Neuronal stem cell (in vitro differentiated cells): Measurements from ENCODE around the gene RADX.
"Not testable (repeated sequence)": the region's sequence is repeated elsewhere in the genome, so short reads cannot be mapped to it uniquely, and the experiment has no call there.

Experiments used
- DNase-seq: peaks from one replicate; pipeline ENCODE4 v3.0.0-alpha.2; 2013; ENCODE audit warnings: low spot score
- H2AFZ ChIP-seq: one replicate; pipeline ENCODE4 v1.6.1; 2013; ENCODE audit warnings: mild to moderate bottlenecking, low read length, inconsistent platforms
- H2AK5ac ChIP-seq: 2 replicates; pipeline ENCODE4 v1.6.1; 2013; ENCODE audit warnings: low read depth, mild to moderate bottlenecking, inconsistent platforms, low read length, moderate library complexity, mixed read lengths
- H2BK120ac ChIP-seq: 2 replicates; pipeline ENCODE4 v1.6.1; 2013; ENCODE audit warnings: low read depth, mild to moderate bottlenecking, inconsistent platforms, low read length, moderate library complexity, mixed read lengths
- H2BK12ac ChIP-seq: one replicate; pipeline ENCODE4 v1.6.1; 2013; ENCODE audit warnings: low read length, inconsistent platforms
- H2BK15ac ChIP-seq: 2 replicates; pipeline ENCODE4 v1.6.1; 2013; ENCODE audit warnings: mild to moderate bottlenecking, low read length, inconsistent platforms, mixed read lengths
- H2BK5ac ChIP-seq: one replicate; pipeline ENCODE4 v1.6.1; 2013; ENCODE audit warnings: inconsistent platforms, mild to moderate bottlenecking, low read length, moderate library complexity
- H3K14ac ChIP-seq: one replicate; pipeline ENCODE4 v1.6.1; 2013; ENCODE audit warnings: low read length, inconsistent platforms
- H3K18ac ChIP-seq: 2 replicates; pipeline ENCODE4 v1.6.1; 2013; ENCODE audit warnings: low read length, inconsistent platforms
- H3K23ac ChIP-seq: 2 replicates; pipeline ENCODE4 v1.6.1; 2013; ENCODE audit warnings: low read depth, mild to moderate bottlenecking, mixed read lengths, low read length, inconsistent platforms; ENCODE audit not compliant: poor library complexity
- H3K27ac ChIP-seq: replicated peaks from 3 replicates; pipeline ENCODE4 v1.5.1; 2013; ENCODE audit warnings: low read length, inconsistent platforms
- H3K27me3 ChIP-seq, 3 experiments: 2 replicates each; pipeline ENCODE4 v1.6.1; 2013; ENCODE audit warnings: low read length in 3 of 3, mild to moderate bottlenecking in 2 of 3, inconsistent platforms in 1 of 3, low read depth in 1 of 3, mixed read lengths in 1 of 3, moderate library complexity in 1 of 3; ENCODE audit not compliant: control insufficient read depth in 3 of 3, insufficient read depth in 3 of 3
- H3K36me3 ChIP-seq, 2 donors: replicated peaks in 1 of 2; 2 replicates each; pipeline ENCODE4 v1.6.1; 2013; ENCODE audit warnings: low read length in 2 of 2; ENCODE audit not compliant: control insufficient read depth in 2 of 2, insufficient read depth in 2 of 2
- H3K4ac ChIP-seq: 2 replicates; pipeline ENCODE4 v1.6.1; 2013; ENCODE audit warnings: inconsistent platforms, mild to moderate bottlenecking, low read length, moderate library complexity
- H3K4me1 ChIP-seq, 2 donors: 1 replicate in 1 of 2; 2 replicates in 1 of 2; pipeline ENCODE4 v1.6.1; 2013; ENCODE audit warnings: low read length in 2 of 2, low read depth in 1 of 2; ENCODE audit not compliant: control insufficient read depth in 2 of 2, insufficient read depth in 1 of 2
- H3K4me2 ChIP-seq: one replicate; pipeline ENCODE4 v1.6.1; 2013; ENCODE audit warnings: mild to moderate bottlenecking, low read length, inconsistent platforms; ENCODE audit not compliant: insufficient read depth, poor library complexity, severe bottlenecking
- H3K4me3 ChIP-seq, 2 donors: 2 replicates each; pipeline ENCODE4 v1.5.1; 2013; ENCODE audit warnings: low read length in 2 of 2, mild to moderate bottlenecking in 2 of 2, inconsistent platforms in 1 of 2, moderate library complexity in 1 of 2
- H3K79me1 ChIP-seq: one replicate; pipeline ENCODE4 v1.6.1; 2013; ENCODE audit warnings: low read depth, mild to moderate bottlenecking, inconsistent platforms, low read length, moderate library complexity
- H3K9ac ChIP-seq: one replicate; pipeline ENCODE4 v1.6.1; 2013; ENCODE audit warnings: mild to moderate bottlenecking, low read depth, low read length, inconsistent platforms; ENCODE audit not compliant: poor library complexity
- H3K9me3 ChIP-seq, 2 donors: replicated peaks in 1 of 2; 2 replicates each; pipeline versions ENCODE3 to v1.6.1; 2013; ENCODE audit warnings: low read length in 2 of 2, mild to moderate bottlenecking in 2 of 2, inconsistent platforms in 1 of 2, low read depth in 1 of 2, mixed read lengths in 1 of 2, moderate library complexity in 1 of 2; ENCODE audit not compliant: control insufficient read depth in 2 of 2, insufficient read depth in 1 of 2
- H4K8ac ChIP-seq: one replicate; pipeline ENCODE4 v1.6.1; 2013; ENCODE audit warnings: low read depth, mild to moderate bottlenecking, inconsistent platforms, low read length, moderate library complexity
- H4K91ac ChIP-seq: one replicate; pipeline ENCODE4 v1.6.1; 2013; ENCODE audit warnings: low read length, low read depth, mild to moderate bottlenecking, inconsistent platforms; ENCODE audit not compliant: poor library complexity
- WGBS, 2 donors: extraction: QIAGEN DNeasy Blood & Tissue Kit; methylation state at CpG; one replicate each; pipeline ENCODE4 v1.1.7; 2013; ENCODE audit warnings: missing lambda C conversion rate in 2 of 2, mixed read lengths in 1 of 2; ENCODE audit not compliant: insufficient read length in 2 of 2, insufficient replicate concordance in 1 of 2; ENCODE audit errors: extremely low coverage in 2 of 2; 5-methylcytosine and 5-hydroxymethylcytosine counted together

The RADX gene

DNA sequence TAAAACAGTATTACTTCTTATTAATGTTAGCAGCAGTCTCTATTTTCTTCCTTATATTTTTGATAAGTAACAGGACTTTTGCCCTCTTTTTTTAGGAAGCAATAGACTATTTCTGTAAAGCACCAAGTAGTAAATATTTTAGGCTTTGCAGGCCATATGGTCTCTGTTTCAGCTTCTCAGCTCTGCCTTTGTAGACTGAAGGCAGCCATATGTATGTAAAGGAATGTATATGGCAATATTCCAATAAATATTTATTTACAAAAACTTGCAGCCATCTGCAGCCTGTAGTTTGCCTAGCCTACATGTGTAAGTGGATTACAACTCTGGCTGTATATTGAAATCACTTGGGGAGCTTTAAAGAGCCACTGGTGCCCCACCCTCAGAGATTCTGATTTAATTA lies 15.0 kb downstream of the RADX start:
- Histone ChIP-seq H3K4me1 (no peaks in the 10 kb centered on the region), H3K4ac (no peak overlapping the region), H4K91ac (no peak overlapping the region), H2BK15ac (no peak overlapping the region), H3K4me2 (no peak overlapping the region), H3K18ac (no peak overlapping the region), H2BK12ac (no peak overlapping the region), H3K9me3 (no peaks in the 10 kb centered on the region), H2BK120ac (no peak overlapping the region), H2BK5ac (no peak overlapping the region), H2AK5ac (no peak overlapping the region), H3K4me3 (no peak overlapping the region), H2AFZ (no peak overlapping the region), H3K9ac (no peak overlapping the region), H3K27ac (no peak overlapping the region), H3K27me3 (no peaks in the 10 kb centered on the region), H4K8ac (no peak overlapping the region), H3K23ac (no peak overlapping the region), H3K36me3 (no peaks in the 10 kb centered on the region), H3K79me1 (no peaks in the 10 kb centered on the region), H3K14ac (no peak overlapping the region)
- DNase-seq = no peak

- H2BK120ac ChIP-seq = no peak overlapping the region
- H4K8ac ChIP-seq = no peak overlapping the region
- no peak overlapping the region for H2AK5ac ChIP-seq
- no peak overlapping the region for H3K4me3 ChIP-seq
- H2BK5ac ChIP-seq = no peak overlapping the region
- no peaks in the 10 kb centered on the region for H3K4me1 ChIP-seq
- no peak overlapping the region for H3K4ac ChIP-seq
- no peaks in the 10 kb centered on the region for H3K9me3 ChIP-seq
- no peaks in the 10 kb centered on the region for H3K36me3 ChIP-seq
- no peak overlapping the region for H4K91ac ChIP-seq
- no peak for DNase-seq
- H2BK15ac ChIP-seq = no peak overlapping the region
- H3K18ac ChIP-seq = no peak overlapping the region
- no peak overlapping the region for H3K14ac ChIP-seq
- H3K9ac ChIP-seq = no peak overlapping the region
- no peak overlapping the region for H3K4me2 ChIP-seq
- H3K23ac ChIP-seq = no peak overlapping the region
- no peak overlapping the region for H3K27ac ChIP-seq
- H3K79me1 ChIP-seq = no peaks in the 10 kb centered on the region
- no peak overlapping the region for H2BK12ac ChIP-seq
- no peak overlapping the region for H2AFZ ChIP-seq
- no peaks in the 10 kb centered on the region for H3K27me3 ChIP-seq
These were observed 19.8 kb downstream of the RADX start for GRCh38 chrX:106631615-106632014.

DNA sequence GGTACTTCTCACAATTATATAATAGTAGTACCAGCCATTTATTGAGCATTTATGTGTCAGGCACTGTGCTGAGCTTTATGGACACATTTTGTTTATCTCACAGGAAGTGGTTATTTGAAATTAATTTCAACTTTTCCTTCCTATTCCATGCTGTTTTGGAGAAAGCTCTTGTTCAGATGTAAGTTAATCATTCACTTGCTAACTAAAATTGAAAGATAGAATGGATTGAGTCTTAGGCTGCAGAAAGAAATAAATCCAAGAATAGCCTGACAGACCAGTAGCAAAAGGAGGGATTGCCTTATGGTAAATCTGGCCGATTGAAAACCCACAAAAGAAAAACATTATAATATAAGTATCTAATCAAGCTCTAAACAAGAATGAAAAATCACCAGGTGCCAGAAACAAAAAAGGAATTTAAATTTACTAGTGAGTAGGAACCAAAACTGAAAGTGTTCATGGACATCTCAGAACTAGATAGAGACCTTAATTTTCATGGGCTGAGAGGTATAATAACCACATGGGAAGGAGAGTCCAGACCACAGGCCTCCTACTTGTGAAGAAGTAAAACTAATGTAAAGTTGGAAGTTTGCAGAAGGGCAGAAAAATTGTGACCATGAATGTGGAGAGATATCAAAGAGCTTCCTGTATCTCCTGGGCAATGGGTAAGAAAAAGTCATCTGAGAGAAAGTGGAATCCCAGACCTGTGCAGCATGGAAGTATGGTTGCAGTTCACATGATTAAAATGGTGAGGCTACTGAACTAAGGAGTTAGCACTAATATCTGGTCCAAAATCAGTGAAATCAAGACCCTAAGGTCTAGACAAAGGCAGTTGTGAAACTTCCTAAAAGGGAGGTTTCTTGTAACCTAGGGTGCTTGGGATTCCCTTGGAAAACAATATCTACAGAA lies 38.0 kb downstream of the RADX start:
- no peak overlapping the region for H3K9ac ChIP-seq
- H3K23ac ChIP-seq = no peak overlapping the region
- H4K8ac ChIP-seq = no peak overlapping the region
- H3K36me3 ChIP-seq = no peaks in the 10 kb centered on the region
- no peak overlapping the region for H3K27ac ChIP-seq
- no peak overlapping the region for H3K4ac ChIP-seq
- no peak overlapping the region for H4K91ac ChIP-seq
- H3K14ac ChIP-seq = no peak overlapping the region
- no peak for DNase-seq
- WGBS, 2 donors = no CpG with 5 or more reads among the region's 1 CpG
- no peaks in the 10 kb centered on the region for H3K27me3 ChIP-seq
- no peak overlapping the region for H2BK5ac ChIP-seq
- H3K4me3 ChIP-seq = no peak overlapping the region
- no peaks in the 10 kb centered on the region for H3K4me1 ChIP-seq
- H2BK15ac ChIP-seq = no peak overlapping the region
- H3K18ac ChIP-seq = no peak overlapping the region
- H2AK5ac ChIP-seq = no peak overlapping the region
- H2BK120ac ChIP-seq = no peak overlapping the region
- no peak overlapping the region for H2BK12ac ChIP-seq
- H3K4me2 ChIP-seq = no peak overlapping the region
- no peaks in the 10 kb centered on the region for H3K9me3 ChIP-seq
- no peaks in the 10 kb centered on the region for H3K79me1 ChIP-seq
- H2AFZ ChIP-seq = no peak overlapping the region

DNA sequence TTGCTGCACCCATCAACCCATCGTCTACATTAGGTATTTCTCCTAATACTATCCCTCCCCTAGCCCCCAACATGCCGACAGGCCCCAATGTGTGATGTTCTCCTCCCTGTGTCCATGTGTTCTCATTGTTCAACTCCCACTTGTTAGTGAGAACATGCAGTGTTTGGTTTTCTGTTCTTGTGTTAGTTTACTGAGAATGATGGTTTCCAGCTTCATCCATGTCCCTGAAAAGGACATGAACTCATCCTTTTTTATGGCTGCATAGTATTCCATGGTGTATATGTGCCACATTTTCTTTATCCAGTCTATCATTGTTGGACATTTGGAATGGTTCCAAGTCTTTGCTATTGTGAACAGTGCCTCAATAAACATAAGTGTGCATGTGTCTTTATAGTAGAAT lies 41.8 kb downstream of the RADX start:
- not testable (repeated sequence) for H3K27ac ChIP-seq, H2BK12ac ChIP-seq, H2AK5ac ChIP-seq, H3K4me1 ChIP-seq, H3K9ac ChIP-seq, H3K4me3 ChIP-seq, H3K23ac ChIP-seq, H3K18ac ChIP-seq, H3K14ac ChIP-seq, H3K27me3 ChIP-seq, H2AFZ ChIP-seq, H4K91ac ChIP-seq, DNase-seq, H3K9me3 ChIP-seq, H2BK5ac ChIP-seq, H2BK120ac ChIP-seq, H4K8ac ChIP-seq, H3K4ac ChIP-seq, H3K79me1 ChIP-seq, H2BK15ac ChIP-seq, H3K36me3 ChIP-seq, H3K4me2 ChIP-seq
- WGBS, 2 donors = no CpG with 5 or more reads among the region's 2 CpGs
